NOMO-1 (cell line): Measurements from ENCODE around the gene CROCC2.

Source experiments
- DNase-seq, 2 experiments: peaks; one replicate each; lab custom pipeline; 2025; ENCODE audit not compliant: unreplicated experiment in 2 of 2; lab: John Stamatoyannopoulos, UW

The CROCC2 gene

GRCh38 chr2:240919786-240920782, 13.9 kb downstream of the CROCC2 start:
- DNase-seq: no peak

- DNase-seq: no peak
Observed at GRCh38 chr2:240920783-240921231, 14.7 kb downstream of the CROCC2 start.

GRCh38 chr2:240921311-240921994, 15.3 kb downstream of the CROCC2 start:
- DNase-seq: no peak

- DNase-seq: no peak
Observed at GRCh38 chr2:240921995-240922244, 15.8 kb downstream of the CROCC2 start.

GRCh38 chr2:240922245-240922981, 16.3 kb downstream of the CROCC2 start:
- DNase-seq: no peak

- no peak for DNase-seq
Observed at GRCh38 chr2:240922982-240923537, 16.9 kb downstream of the CROCC2 start.

GRCh38 chr2:240925191-240925567, 19.0 kb downstream of the CROCC2 start:
- no peak for DNase-seq

- DNase-seq: no peak
Observed at GRCh38 chr2:240925568-240926515, 19.7 kb downstream of the CROCC2 start.

GRCh38 chr2:240926516-240927389, 20.6 kb downstream of the CROCC2 start:
- DNase-seq: no peak

- no peak for DNase-seq
Observed at GRCh38 chr2:240927390-240927781, 21.2 kb downstream of the CROCC2 start.

GRCh38 chr2:240928476-240929363, 22.6 kb downstream of the CROCC2 start:
- no peak for DNase-seq

- DNase-seq: no peak
Observed at GRCh38 chr2:240929364-240930095, 23.4 kb downstream of the CROCC2 start.

- no peak for DNase-seq
Observed at GRCh38 chr2:240930096-240930630, 24.0 kb downstream of the CROCC2 start.

- DNase-seq: no peak
Observed at GRCh38 chr2:240930631-240931318, 24.6 kb downstream of the CROCC2 start.

- no peak for DNase-seq
Observed at GRCh38 chr2:240931319-240931949, 25.3 kb downstream of the CROCC2 start.
